HepG2 (cell line): ENCODE results near the gene MACROD2. TPM values are rescaled to one million over a fixed set of nuclear protein-coding genes. Genes with fewer than 3 reads are reported as not detected.

ENCODE experiments used
- ATAC-seq: fragments of 200-7000 bp; cut with Tn5 transposase; 3 replicates; pipeline ENCODE4 v1.9.1; 2020; ENCODE audit warnings: mild to moderate bottlenecking, moderate library complexity
- BruUV-seq: library from RNA; stranded (reverse); fragments of 400-500 nt; replicated peaks from 2 replicates; lab custom pipeline; 2021; lab: Mats Ljungman, UMichigan
- CTCF ChIA-PET: fragments of 300-600 bp; formaldehyde crosslinking; extraction: SDS; loops from one replicate; lab custom pipeline; 2021; ENCODE audit warnings: low total read pairs, inconsistent platforms, low intra/inter-chr PET ratio; lab: Yijun Ruan, JAX
- POLR2A ChIA-PET: fragments of 350-600 bp; sonication (Branson Sonifier 250); formaldehyde crosslinking; loops from one replicate; lab custom pipeline; 2020; ENCODE audit warnings: antibody characterized with exemption, inconsistent platforms; lab: Yijun Ruan, JAX
- DNase-seq: peaks from one replicate; pipeline ENCODE4 v3.0.0-alpha.2; 2015; ENCODE audit warnings: low spot score
- FAIRE-seq: peaks from 3 replicates; lab custom pipeline; 2011; peaks lifted over from hg19 to GRCh38; lab: Jason Lieb, UNC
- H2AFZ ChIP-seq: one replicate; pipeline ENCODE4 v1.6.1; 2011; ENCODE audit warnings: low read length, inconsistent platforms
- H3K27ac ChIP-seq: fragments of 300-600 bp; 3 replicates; pipeline ENCODE4 v1.8.0; 2011; ENCODE audit warnings: mixed run types, mild to moderate bottlenecking, mixed read lengths, low read length, inconsistent platforms; ENCODE audit not compliant: insufficient read depth; ENCODE audit errors: extremely low read length
- H3K27me3 ChIP-seq, 2 experiments: fragments of 200-600 bp in 1 of 2; 2 replicates in 1 of 2; 3 replicates in 1 of 2; pipeline versions ENCODE4 v1.6.0 to v1.8.0; 2011; ENCODE audit warnings: low read length in 2 of 2, mild to moderate bottlenecking in 2 of 2, moderate library complexity in 2 of 2, inconsistent platforms in 1 of 2; ENCODE audit not compliant: insufficient read depth in 2 of 2, control insufficient read depth in 1 of 2
- H3K36me3 ChIP-seq, 2 experiments: fragments of 200-600 bp in 1 of 2; replicated peaks in 1 of 2; 2 replicates in 1 of 2; 3 replicates in 1 of 2; pipeline versions ENCODE4 v1.5.1 to v1.8.0; 2011; ENCODE audit warnings: low read length in 2 of 2, inconsistent platforms in 1 of 2; ENCODE audit not compliant: insufficient read depth in 2 of 2, control insufficient read depth in 1 of 2
- H3K4me1 ChIP-seq: 2 replicates; pipeline ENCODE4 v1.5.1; 2012; ENCODE audit warnings: low read length, inconsistent platforms; ENCODE audit not compliant: insufficient read depth
- H3K4me2 ChIP-seq: 2 replicates; pipeline ENCODE4 v1.6.0; 2011; ENCODE audit warnings: low read depth, low read length, inconsistent platforms
- H3K4me3 ChIP-seq, 3 experiments: fragments of 200-600 bp in 1 of 3; sonication (generic), shearing (Covaris generic) in 1 of 3; replicated peaks in 1 of 3; 2 replicates each; pipeline ENCODE4 v1.5.1; 2011 to 2016; ENCODE audit warnings: low read length in 3 of 3, inconsistent platforms in 2 of 3, low read depth in 2 of 3, mild to moderate bottlenecking in 2 of 3, control low read depth in 1 of 3, mixed read lengths in 1 of 3; ENCODE audit not compliant: insufficient read depth in 1 of 3
- H3K79me2 ChIP-seq: one replicate; pipeline ENCODE4 v1.6.1; 2011; ENCODE audit warnings: low read length, inconsistent platforms; ENCODE audit not compliant: insufficient read depth
- H3K9ac ChIP-seq: 2 replicates; pipeline ENCODE4 v1.6.0; 2011; ENCODE audit warnings: mild to moderate bottlenecking, low read depth, low read length, inconsistent platforms; ENCODE audit not compliant: insufficient read depth
- H3K9me3 ChIP-seq: 2 replicates; pipeline ENCODE4 v1.5.1; 2012; ENCODE audit warnings: mild to moderate bottlenecking, low read length
- H4K20me1 ChIP-seq: 2 replicates; pipeline ENCODE4 v1.6.0; 2011; ENCODE audit warnings: inconsistent platforms, mild to moderate bottlenecking, low read length, moderate library complexity; ENCODE audit not compliant: insufficient read depth
- HMG20A ChIP-seq: IDR thresholded peaks from 2 replicates; pipeline ENCODE4 v1.6.1; 2016; ENCODE audit warnings: borderline replicate concordance
- HOXA9 ChIP-seq: sonication (generic); formaldehyde crosslinking; IDR thresholded peaks from 2 replicates; pipeline ENCODE4 v1.8.1; 2022; ENCODE audit warnings: missing genetic modification reagents, mild to moderate bottlenecking, moderate library complexity, borderline replicate concordance
- ISX ChIP-seq: sonication (generic); formaldehyde crosslinking; conservative IDR thresholded peaks from 2 replicates; pipeline ENCODE4 v1.5.0; 2020; ENCODE audit warnings: missing genetic modification reagents
- MXD4 ChIP-seq: IDR thresholded peaks from 2 replicates; pipeline ENCODE4 v1.6.1; 2016; ENCODE audit warnings: mild to moderate bottlenecking, missing biosample characterization, missing genetic modification reagents
- NFE2 ChIP-seq: sonication (generic); formaldehyde crosslinking; IDR thresholded peaks from 2 replicates; pipeline ENCODE4 v1.4.0; 2020; ENCODE audit warnings: missing genetic modification reagents
- NR3C1 ChIP-seq: sonication (generic); formaldehyde crosslinking; IDR thresholded peaks from 2 replicates; pipeline ENCODE4 v1.4.0; 2020; ENCODE audit warnings: missing genetic modification reagents
- SIX4 ChIP-seq: sonication (generic); formaldehyde crosslinking; IDR thresholded peaks from 2 replicates; pipeline ENCODE4 v1.4.0; 2020; ENCODE audit warnings: missing genetic modification reagents
- SP4 ChIP-seq: sonication (generic); formaldehyde crosslinking; IDR thresholded peaks from 2 replicates; pipeline ENCODE4 v1.8.1; 2023; ENCODE audit warnings: mild to moderate bottlenecking, missing genetic modification reagents
- SRY ChIP-seq: sonication (generic); formaldehyde crosslinking; IDR thresholded peaks from 2 replicates; pipeline ENCODE4 v1.8.0; 2022; ENCODE audit warnings: mild to moderate bottlenecking, missing genetic modification reagents
- TCF7 ChIP-seq: sonication (generic); IDR thresholded peaks from 2 replicates; pipeline ENCODE4 v1.6.1; 2016; ENCODE audit warnings: antibody characterized with exemption, low read depth
- ZFP36L2 ChIP-seq: sonication (generic); formaldehyde crosslinking; IDR thresholded peaks from 2 replicates; pipeline ENCODE4 v1.4.0; 2020; ENCODE audit warnings: missing genetic modification reagents
- ZNF572 ChIP-seq: sonication (generic); formaldehyde crosslinking; IDR thresholded peaks from 2 replicates; pipeline ENCODE4 v1.5.1; 2020; ENCODE audit warnings: mild to moderate bottlenecking, missing genetic modification reagents
- WGBS: methylation state at CpG from one replicate; pipeline ENCODE4 v1.1.6; 2017; ENCODE audit warnings: low lambda C conversion rate; 5-methylcytosine and 5-hydroxymethylcytosine counted together
- in situ Hi-C: cut with HindIII; loops from 2 replicates; pipeline ENCODE4 v1.10.0; 2017; ENCODE audit warnings: low pct_unique_long_range_greater_than_20kb; ENCODE audit not compliant: extremely low pct_ligation_motif_present
- intact Hi-C: fragments of 100-400 bp; cut with micrococcal nuclease; formaldehyde crosslinking; loops from one replicate; pipeline ENCODE4 v1.10.0; 2022; ENCODE audit not compliant: unreplicated experiment
- polyA plus RNA-seq, 8 experiments: library from polyadenylated mRNA; depleted of rRNA in 3 of 8; stranded (reverse) in 7 of 8; unstranded in 1 of 8; fragments of >200 nt; fragmentation: Illumina TruSeq in 4 of 8; extraction: Trizol in 4 of 8; gene quantifications; 2 replicates each; pipeline versions ENCODE4 v1.2.1 to v1.2.3, GENCODE V29; 2011 to 2016; ENCODE audit warnings: low read depth in 4 of 8, missing spikeins in 1 of 8, mixed read lengths in 1 of 8; ENCODE audit not compliant: insufficient read depth in 1 of 8
- total RNA-seq, 5 experiments: library from RNA; depleted of rRNA; stranded (reverse); fragments of >200 nt; fragmentation: Illumina TruSeq; extraction: Trizol; gene quantifications; 2 replicates each; pipeline ENCODE4 v1.2.3, GENCODE V29; 2016; ENCODE audit warnings: low read depth in 1 of 5
- TF ChIP-seq, protein P1 (sequence below): sonication (generic); formaldehyde crosslinking; IDR thresholded peaks from 2 replicates; pipeline ENCODE4 v1.8.0; 2023; ENCODE audit warnings: mild to moderate bottlenecking, missing genetic modification reagents
- TF ChIP-seq, protein P2 (sequence below): sonication (generic); formaldehyde crosslinking; conservative IDR thresholded peaks from 2 replicates; pipeline ENCODE4 v1.8.0; 2022; ENCODE audit warnings: mild to moderate bottlenecking, moderate library complexity, missing genetic modification reagents

Gene MACROD2
- total and polyA plus RNA-seq, 2 of the 13 experiments (the other 11 are each of a cell fraction or from before 2014, with no cell fraction given): 0.13 to 0.51 TPM

DNA sequence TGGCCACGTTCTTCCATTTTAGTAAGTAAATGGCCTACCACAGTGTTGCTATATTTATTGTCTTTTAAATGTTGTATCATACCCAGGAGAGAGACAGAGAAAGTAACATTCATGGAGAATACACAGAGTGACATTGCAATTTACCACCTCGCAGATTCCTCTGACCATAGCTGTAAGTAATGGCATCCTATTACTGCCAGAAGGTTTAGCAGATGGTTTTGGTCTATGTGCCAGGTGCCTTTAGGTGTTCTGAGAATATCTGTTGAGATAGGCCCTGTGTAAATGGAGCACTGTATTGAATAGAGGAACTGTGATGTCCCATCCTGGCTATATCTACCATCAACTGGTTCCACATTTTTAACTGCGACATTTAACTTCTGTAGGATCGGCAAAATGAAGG is 2018.3 kb downstream of the MACROD2 start:
- Histone ChIP-seq H3K9ac (no peak overlapping the region), H4K20me1 (no peaks in the 10 kb centered on the region), H2AFZ (no peak overlapping the region), H3K9me3 (peaks cover 73% of the 10 kb centered on the region), H3K79me2 (no peaks in the 10 kb centered on the region), H3K4me2 (no peak overlapping the region), H3K27ac (no peak overlapping the region), H3K4me3 (no peak overlapping the region), H3K36me3 (no peaks in the 10 kb centered on the region), H3K4me1 (no peaks in the 10 kb centered on the region), H3K27me3 (no peaks in the 10 kb centered on the region)
- in situ Hi-C loops: no loop called here
- no peak for ATAC-seq
- intact Hi-C loops: no loop called here
- WGBS: 30% methylated on average over 4 of the region's 4 CpGs
- ChIA-PET CTCF (no interaction called here), POLR2A (no interaction called here)
- FAIRE-seq: no peak
- DNase-seq: no peak
- BruUV-seq: no TSS peak
- TF ChIP-seq, protein P1, sequence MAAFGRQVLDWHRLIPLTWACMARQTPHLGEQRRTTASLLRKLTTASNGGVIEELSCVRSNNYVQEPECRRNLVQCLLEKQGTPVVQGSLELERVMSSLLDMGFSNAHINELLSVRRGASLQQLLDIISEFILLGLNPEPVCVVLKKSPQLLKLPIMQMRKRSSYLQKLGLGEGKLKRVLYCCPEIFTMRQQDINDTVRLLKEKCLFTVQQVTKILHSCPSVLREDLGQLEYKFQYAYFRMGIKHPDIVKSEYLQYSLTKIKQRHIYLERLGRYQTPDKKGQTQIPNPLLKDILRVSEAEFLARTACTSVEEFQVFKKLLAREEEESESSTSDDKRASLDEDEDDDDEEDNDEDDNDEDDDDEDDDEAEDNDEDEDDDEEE (CRISPR knock-in tag): no peak
- no peak for TF ChIP-seq ISX (CRISPR knock-in tag)
- TF ChIP-seq SP4 (CRISPR knock-in tag): no peak
- no peak for TF ChIP-seq NFE2
- TF ChIP-seq TCF7: no peak
- no peak for TF ChIP-seq SIX4 (CRISPR knock-in tag)
- TF ChIP-seq HMG20A (CRISPR knock-in tag): no peak
- no peak for TF ChIP-seq ZNF572 (CRISPR knock-in tag)
- TF ChIP-seq, protein P2, sequence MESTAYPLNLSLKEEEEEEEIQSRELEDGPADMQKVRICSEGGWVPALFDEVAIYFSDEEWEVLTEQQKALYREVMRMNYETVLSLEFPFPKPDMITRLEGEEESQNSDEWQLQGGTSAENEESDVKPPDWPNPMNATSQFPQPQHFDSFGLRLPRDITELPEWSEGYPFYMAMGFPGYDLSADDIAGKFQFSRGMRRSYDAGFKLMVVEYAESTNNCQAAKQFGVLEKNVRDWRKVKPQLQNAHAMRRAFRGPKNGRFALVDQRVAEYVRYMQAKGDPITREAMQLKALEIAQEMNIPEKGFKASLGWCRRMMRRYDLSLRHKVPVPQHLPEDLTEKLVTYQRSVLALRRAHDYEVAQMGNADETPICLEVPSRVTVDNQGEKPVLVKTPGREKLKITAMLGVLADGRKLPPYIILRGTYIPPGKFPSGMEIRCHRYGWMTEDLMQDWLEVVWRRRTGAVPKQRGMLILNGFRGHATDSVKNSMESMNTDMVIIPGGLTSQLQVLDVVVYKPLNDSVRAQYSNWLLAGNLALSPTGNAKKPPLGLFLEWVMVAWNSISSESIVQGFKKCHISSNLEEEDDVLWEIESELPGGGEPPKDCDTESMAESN (CRISPR knock-in tag): no peak
- TF ChIP-seq HOXA9 (CRISPR knock-in tag): no peak
- TF ChIP-seq NR3C1 (CRISPR knock-in tag): no peak
- no peak for TF ChIP-seq MXD4 (CRISPR knock-in tag)
- TF ChIP-seq ZFP36L2 (CRISPR knock-in tag): no peak
- no peak for TF ChIP-seq SRY (CRISPR knock-in tag)
